IPS-18a (cell line): ENCODE measurements around the gene EHF.

Source experiments
- H3K27ac ChIP-seq: one replicate; pipeline ENCODE4 v1.5.1; 2013; ENCODE audit warnings: low read length
- H3K27me3 ChIP-seq: one replicate; pipeline ENCODE4 v1.6.1; 2013; ENCODE audit warnings: mild to moderate bottlenecking, low read length; ENCODE audit not compliant: control insufficient read depth, insufficient read depth
- H3K36me3 ChIP-seq: one replicate; pipeline ENCODE4 v1.6.1; 2013; ENCODE audit warnings: low read depth, low read length; ENCODE audit not compliant: control insufficient read depth
- H3K4me1 ChIP-seq: one replicate; pipeline ENCODE4 v1.6.1; 2013; ENCODE audit warnings: low read depth, low read length; ENCODE audit not compliant: control insufficient read depth
- H3K4me3 ChIP-seq: one replicate; pipeline ENCODE4 v1.5.1; 2013; ENCODE audit warnings: low read length
- H3K9ac ChIP-seq: one replicate; pipeline ENCODE4 v1.6.1; 2013; ENCODE audit warnings: mild to moderate bottlenecking, low read length, moderate library complexity
- H3K9me3 ChIP-seq: one replicate; pipeline ENCODE4 v1.6.1; 2013; ENCODE audit warnings: low read depth, low read length; ENCODE audit not compliant: control insufficient read depth

Gene EHF

DNA sequence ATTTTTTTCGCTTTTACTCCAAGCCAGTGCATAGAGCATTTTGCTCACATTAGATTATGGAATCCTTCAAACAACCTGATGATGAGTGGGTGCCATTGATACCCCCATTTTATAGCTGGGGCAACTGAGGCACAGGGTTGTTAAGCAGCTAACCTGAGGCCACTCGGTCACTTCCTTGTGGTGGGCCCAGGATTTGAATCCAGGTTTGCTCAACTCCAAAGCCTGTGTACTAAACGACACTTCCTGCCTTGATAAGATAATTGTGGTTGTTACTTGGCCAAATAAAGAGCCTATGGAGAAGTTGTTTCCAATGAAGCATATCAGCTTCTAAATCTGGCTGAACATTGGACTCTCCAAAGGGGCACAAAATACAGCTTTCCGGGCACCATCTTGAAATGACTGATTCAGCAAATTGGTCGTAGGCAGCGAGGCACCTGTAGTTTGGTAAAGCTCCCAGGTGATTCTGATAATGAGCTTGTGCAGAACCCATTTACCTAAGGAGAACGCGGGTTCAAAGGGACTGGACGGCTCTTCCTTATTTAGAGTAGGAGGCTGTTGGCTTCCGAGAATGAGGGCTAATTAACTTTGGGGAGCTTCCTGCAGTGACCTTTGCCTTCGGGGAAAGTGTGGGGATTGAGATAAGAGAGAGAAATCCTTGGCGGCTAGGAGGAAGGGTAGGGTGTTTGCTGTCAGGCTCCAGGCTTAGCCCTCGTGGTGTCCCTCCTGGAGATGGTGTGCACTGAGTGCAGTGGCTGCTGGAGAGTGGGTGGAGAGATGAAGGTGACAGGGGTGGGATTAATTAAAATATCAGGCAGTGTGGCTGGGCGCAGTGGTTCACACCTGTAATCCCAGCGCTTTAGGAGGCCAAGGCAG lies 17.5 kb upstream of the EHF start:
- Histone ChIP-seq H3K4me3 (no peak overlapping the region), H3K4me1 (no peaks in the 10 kb centered on the region), H3K9ac (no peak overlapping the region), H3K27ac (no peak overlapping the region), H3K36me3 (no peaks in the 10 kb centered on the region), H3K27me3 (no peaks in the 10 kb centered on the region), H3K9me3 (no peaks in the 10 kb centered on the region)

DNA sequence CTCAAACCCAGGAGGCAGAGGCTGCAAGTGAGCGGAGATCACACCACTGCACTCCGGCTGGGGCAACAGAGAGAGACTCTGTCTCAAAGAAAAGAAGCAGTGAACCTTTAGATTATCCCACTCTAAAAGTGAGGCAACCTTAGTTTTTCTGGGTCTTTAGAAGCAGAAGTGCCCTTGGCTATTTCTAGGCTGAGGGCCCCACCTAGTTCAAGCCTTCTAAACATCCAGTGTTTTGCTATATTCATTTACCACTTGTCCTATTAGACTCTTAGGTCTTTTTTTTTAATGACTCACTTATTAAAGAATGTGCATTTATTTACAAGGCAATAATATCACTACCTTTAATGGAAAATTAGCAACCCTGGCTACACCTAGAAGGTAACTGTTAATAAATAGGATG lies 16.7 kb upstream of the EHF start:
- no peak overlapping the region for H3K9ac ChIP-seq
- H3K9me3 ChIP-seq, result no peaks in the 10 kb centered on the region
- no peak overlapping the region for H3K4me3 ChIP-seq
- H3K36me3 ChIP-seq, result no peaks in the 10 kb centered on the region
- no peak overlapping the region for H3K27ac ChIP-seq
- H3K4me1 ChIP-seq, result no peaks in the 10 kb centered on the region
- no peaks in the 10 kb centered on the region for H3K27me3 ChIP-seq

DNA sequence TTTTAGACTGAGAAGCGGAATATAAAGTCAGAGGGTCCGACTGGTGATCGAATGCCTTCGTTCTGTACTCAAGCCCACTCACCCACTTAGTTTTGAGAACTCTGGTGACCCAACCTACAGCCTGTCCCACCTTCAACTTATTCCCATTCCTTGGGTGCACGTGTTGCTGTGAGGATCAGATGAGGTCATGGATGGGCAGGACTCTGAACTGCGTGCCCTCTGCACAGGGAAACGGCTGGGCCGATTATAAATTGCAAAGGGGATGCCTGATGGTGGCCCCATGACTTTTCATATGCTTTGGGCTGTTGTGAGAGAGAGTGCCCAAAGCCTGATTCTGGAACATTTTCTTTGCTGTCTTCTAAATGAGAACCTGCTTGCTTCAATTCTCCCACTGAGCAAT lies 16.0 kb upstream of the EHF start:
- Histone ChIP-seq H3K27me3 (no peaks in the 10 kb centered on the region), H3K9me3 (no peaks in the 10 kb centered on the region), H3K9ac (no peak overlapping the region), H3K4me3 (no peak overlapping the region), H3K4me1 (no peaks in the 10 kb centered on the region), H3K36me3 (no peaks in the 10 kb centered on the region), H3K27ac (no peak overlapping the region)

DNA sequence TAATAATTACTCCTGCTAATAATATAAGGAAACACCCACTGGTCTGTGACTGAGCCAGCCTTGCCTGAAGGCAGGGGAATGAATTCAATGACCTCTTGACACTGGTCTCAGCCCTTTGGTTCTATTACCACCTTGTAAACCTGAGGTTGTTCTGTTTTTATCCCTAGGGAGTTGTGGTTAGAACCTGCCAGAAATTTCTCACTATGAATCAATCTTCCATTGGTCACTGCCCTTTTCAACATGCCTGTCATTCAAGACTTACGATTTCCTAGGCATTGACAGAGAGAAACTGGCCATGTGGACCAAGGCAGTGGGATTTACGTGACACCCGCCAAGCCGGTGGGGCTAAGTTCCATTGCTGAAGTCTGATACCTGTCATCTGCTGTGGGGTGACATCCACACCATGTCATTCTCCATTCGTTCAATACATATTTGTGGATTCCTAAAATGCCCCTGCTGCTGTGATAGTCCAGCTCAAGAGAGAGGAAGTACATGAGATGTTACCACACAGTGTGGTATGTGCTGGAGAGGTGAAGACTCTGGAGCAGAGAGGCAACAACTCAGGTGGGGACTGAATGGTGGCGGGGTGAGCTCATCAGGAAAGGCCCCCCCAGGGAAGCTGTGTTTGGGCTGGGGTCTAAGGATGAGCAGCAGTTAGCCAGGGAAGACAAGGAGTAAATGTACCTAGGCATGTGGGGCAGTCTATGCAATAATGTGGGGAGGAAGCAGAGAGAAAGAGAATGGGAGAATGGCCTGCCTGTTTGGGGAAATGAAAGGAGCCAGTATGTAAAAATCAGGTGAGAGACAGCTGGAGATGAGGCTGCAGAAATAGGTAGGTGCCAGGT lies 15.2 kb upstream of the EHF start:
- H3K4me3 ChIP-seq, result no peak overlapping the region
- no peaks in the 10 kb centered on the region for H3K36me3 ChIP-seq
- no peaks in the 10 kb centered on the region for H3K4me1 ChIP-seq
- no peak overlapping the region for H3K9ac ChIP-seq
- H3K27ac ChIP-seq, result no peak overlapping the region
- no peaks in the 10 kb centered on the region for H3K27me3 ChIP-seq
- H3K9me3 ChIP-seq, result no peaks in the 10 kb centered on the region

DNA sequence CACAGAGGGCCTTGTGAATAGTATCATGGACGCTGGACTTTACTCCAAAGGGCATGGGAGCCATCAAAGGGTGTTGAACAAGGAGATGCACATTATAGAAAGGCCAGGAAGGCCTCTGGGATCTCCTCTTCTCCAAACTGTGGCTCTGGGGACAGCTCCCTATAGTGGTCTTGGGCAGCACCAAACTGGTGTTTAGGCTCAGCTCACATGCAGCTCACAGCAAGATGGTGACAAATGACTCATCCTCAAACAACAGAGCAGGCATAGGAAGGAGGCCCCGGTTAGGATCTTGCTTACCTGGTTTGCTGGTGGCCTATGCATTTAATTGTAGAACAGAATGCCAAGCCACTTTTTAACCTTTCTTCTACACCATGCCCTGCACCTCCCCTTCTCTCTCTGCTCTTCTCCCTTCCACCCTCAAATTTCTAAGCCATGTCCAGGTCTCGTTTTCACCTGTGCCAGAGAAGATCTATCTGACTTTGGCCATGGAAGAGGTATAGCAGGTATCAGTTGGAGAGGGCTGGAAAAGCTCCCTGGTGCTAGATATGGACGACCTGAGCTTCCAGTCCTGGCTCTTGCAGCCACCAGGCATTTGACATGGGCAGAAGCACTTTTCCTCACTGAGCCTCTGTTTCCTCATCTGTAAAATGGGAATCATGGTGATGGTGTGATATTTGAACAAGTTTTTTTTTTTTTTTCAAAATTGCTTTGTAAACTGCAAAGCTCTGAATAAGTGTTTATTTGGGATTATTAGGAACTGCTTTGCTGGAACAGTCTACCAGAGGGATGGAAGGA lies 14.4 kb upstream of the EHF start:
- no peaks in the 10 kb centered on the region for H3K4me1 ChIP-seq
- H3K27me3 ChIP-seq, result no peaks in the 10 kb centered on the region
- no peaks in the 10 kb centered on the region for H3K36me3 ChIP-seq
- no peak overlapping the region for H3K4me3 ChIP-seq
- H3K9me3 ChIP-seq, result no peaks in the 10 kb centered on the region
- no peak overlapping the region for H3K27ac ChIP-seq
- no peak overlapping the region for H3K9ac ChIP-seq

DNA sequence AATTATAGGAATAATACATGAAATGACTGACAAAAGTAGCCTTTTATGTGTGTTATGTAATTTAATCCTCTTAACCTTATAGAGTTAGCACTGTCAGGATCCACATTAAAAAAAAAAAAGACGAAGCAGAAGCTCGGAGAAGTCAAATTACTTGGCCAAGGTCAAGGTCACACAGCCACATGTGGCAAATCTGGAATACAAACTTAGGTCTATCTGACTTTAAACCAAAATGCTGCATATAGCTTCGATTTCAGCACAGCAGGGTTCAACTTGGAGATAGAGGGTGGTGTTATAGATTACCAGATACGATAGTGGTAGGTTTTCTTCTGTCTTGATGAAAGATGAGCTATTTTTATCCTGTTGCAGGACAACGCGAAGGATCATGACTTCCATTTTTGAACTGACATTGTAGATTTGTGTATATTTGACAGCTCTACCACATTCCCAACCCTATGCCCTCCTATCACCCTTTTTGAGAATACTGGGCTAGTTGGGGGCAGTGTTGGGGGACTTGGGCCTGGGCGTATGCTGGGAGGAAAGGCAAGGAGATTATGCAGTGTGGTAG lies 11.6 kb upstream of the EHF start:
- Histone ChIP-seq H3K27me3 (no peaks in the 10 kb centered on the region), H3K36me3 (no peaks in the 10 kb centered on the region), H3K9me3 (no peaks in the 10 kb centered on the region), H3K4me1 (peaks cover under 1% of the 10 kb centered on the region), H3K9ac (no peak overlapping the region), H3K4me3 (no peak overlapping the region), H3K27ac (no peak overlapping the region)

DNA sequence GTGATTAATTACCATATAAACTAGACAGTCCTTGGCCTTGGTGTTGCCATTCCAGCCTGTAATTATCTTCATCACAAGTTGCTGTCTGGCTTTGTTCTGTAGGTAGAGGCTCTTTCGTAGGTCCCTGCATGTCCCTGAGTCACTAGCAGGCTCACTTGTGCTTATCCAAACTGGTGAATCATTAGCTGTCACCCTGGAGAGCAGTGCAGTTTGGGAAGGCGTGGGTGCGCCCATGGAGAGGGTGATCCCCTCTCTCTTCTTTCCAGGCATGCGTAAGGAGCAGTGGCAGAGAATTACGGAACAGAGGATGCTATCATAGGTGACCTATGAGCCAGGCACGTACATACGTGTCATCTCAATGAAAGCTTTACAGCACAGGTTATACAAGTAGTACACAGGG lies 11.0 kb upstream of the EHF start:
- Histone ChIP-seq H3K27me3 (no peaks in the 10 kb centered on the region), H3K4me3 (no peak overlapping the region), H3K36me3 (no peaks in the 10 kb centered on the region), H3K9ac (no peak overlapping the region), H3K4me1 (peaks cover 5% of the 10 kb centered on the region), H3K9me3 (no peaks in the 10 kb centered on the region), H3K27ac (no peak overlapping the region)

DNA sequence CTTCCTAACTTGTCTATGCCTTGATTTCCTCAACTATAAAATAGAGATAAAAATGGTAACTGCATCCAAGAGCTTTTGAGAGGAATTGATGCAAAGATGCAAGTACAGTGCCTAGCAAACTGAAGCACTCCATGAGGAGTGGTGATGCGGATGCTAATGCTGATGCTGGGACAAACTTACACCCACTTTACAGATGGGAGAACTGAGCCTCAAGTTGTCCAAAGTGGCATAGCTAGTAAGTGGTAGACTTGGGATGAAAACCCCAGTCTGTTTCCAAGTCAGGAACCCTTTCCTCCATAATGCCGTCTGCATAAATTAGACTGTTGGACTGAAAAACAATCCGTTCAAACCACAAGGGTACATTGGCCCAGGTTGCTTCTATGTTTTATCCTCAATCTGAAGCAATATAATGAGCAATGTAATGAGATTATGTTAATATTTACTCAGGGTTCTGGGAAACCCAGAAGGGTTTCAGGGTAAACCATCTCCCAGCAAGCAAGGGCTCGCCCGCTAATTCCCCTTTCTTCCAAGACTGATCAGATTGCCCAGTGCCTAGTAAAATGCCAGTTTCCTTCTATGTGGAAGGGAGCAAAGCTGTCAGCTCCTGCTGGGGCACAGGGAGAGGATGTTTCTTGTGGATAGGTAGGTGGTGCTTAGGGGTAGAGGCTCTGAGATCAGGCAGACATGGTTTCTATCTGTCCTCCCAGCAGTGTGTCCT lies 10.4 kb upstream of the EHF start:
- Histone ChIP-seq H3K9ac (no peak overlapping the region), H3K27me3 (no peaks in the 10 kb centered on the region), H3K4me1 (peaks cover 5% of the 10 kb centered on the region)

DNA sequence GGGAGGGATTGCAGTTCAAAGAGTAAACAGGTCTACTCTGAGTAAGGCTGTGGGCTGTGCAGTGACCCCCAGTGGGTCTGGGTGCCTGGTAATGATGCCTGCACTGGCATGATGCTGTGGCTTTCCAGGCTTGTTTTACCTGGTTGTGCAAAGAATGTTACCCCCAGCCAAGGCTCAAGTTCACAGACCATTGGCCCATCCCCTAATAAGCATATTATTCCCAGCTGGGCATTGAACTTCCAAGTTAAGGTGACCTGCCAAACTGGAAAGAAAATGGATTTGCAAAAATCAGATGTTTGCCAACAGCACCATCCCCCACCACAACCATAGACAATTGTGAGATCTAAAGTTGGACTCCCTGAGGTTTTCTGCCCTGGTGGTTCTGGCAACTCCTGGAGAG lies 7.9 kb upstream of the EHF start:
- Histone ChIP-seq H3K9ac (no peak overlapping the region), H3K27me3 (no peaks in the 10 kb centered on the region), H3K36me3 (no peaks in the 10 kb centered on the region), H3K9me3 (no peaks in the 10 kb centered on the region), H3K4me3 (no peak overlapping the region), H3K4me1 (peaks cover 12% of the 10 kb centered on the region), H3K27ac (no peak overlapping the region)

More for the DNA sequence above, 10.4 kb upstream of the EHF start:
- no peaks in the 10 kb centered on the region for H3K9me3 ChIP-seq
- no peak overlapping the region for H3K4me3 ChIP-seq
- no peak overlapping the region for H3K27ac ChIP-seq
- H3K36me3 ChIP-seq, result no peaks in the 10 kb centered on the region

DNA sequence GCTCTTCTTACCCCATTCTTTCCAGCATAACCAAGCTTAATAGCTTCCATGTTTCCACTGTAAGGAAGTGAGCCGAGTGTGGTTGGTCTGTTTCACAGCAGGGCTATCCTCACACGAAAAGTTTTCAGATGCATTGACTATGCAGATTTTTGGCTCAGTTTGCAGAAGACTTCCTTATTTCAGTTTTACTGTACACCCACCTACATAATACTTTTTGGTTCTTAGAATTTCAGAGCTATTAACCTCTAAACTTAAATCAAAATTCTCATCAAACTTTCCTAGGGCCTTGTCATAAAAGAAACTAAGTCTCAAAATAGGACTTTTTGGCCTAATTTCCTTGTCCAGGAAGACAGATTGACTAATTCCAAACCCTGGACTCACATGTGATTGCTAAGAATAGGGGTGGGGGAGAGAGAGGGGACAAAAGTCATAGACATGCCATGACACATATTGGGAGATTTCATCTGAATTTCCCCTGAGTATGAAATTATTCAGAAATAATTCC lies 7.3 kb upstream of the EHF start:
- Histone ChIP-seq H3K4me1 (peaks cover 12% of the 10 kb centered on the region), H3K4me3 (no peak overlapping the region), H3K9me3 (no peaks in the 10 kb centered on the region), H3K36me3 (no peaks in the 10 kb centered on the region), H3K27me3 (no peaks in the 10 kb centered on the region), H3K27ac (no peak overlapping the region), H3K9ac (no peak overlapping the region)
